Vagina (tissue), 2 donors: ENCODE results near the gene DLEC1. TPM values are rescaled to one million over a fixed set of nuclear protein-coding genes. Genes with fewer than 3 reads are reported as not detected.

Experiments
- DNase-seq, 2 donors: peaks; one replicate each; pipeline ENCODE4 v3.0.0-alpha.2; 2017; ENCODE audit errors: extremely low spot score in 2 of 2
- H3K27ac ChIP-seq: fragments of 200-600 bp; sonication (generic); one replicate; pipeline ENCODE4 v1.5.1; 2019
- H3K27me3 ChIP-seq: fragments of 200-600 bp; sonication (generic); one replicate; pipeline ENCODE4 v1.5.1; 2019
- H3K36me3 ChIP-seq, 2 donors: fragments of 200-600 bp; sonication (generic); one replicate each; pipeline ENCODE4 v1.5.1; 2017 to 2019
- H3K4me1 ChIP-seq: fragments of 200-600 bp; sonication (generic); one replicate; pipeline ENCODE4 v1.5.1; 2019
- H3K4me3 ChIP-seq, 2 donors: fragments of 200-600 bp; sonication (generic); 1 replicate in 1 of 2; 2 replicates in 1 of 2; pipeline ENCODE4 v1.5.1; 2016 to 2019
- H3K9me3 ChIP-seq: fragments of 200-600 bp; sonication (generic); one replicate; pipeline ENCODE4 v1.5.1; 2019
- POLR2A ChIP-seq, 2 donors: fragments of 450-650 bp; IDR thresholded peaks; one replicate each; pipeline ENCODE4 v1.6.1; 2017; ENCODE audit warnings: antibody characterized with exemption in 2 of 2, mild to moderate bottlenecking in 2 of 2, moderate library complexity in 2 of 2
- POLR2AphosphoS5 ChIP-seq, 2 donors: sonication (generic); formaldehyde crosslinking; IDR thresholded peaks; one replicate each; pipeline ENCODE4 v1.9.0; 2017; ENCODE audit warnings: antibody characterized with exemption in 2 of 2, mild to moderate bottlenecking in 2 of 2, low read depth in 1 of 2; ENCODE audit not compliant: insufficient read depth in 1 of 2
- intact Hi-C: fragments of 100-400 bp; cut with DNase I; formaldehyde crosslinking; loops from one replicate; pipeline ENCODE4 v1.15.1; 2023
- total RNA-seq: library from RNA; depleted of rRNA; stranded (reverse); fragments of >200 nt; gene quantifications from one replicate; pipeline ENCODE4 v1.2.3, GENCODE V29; 2016
- TF ChIP-seq, protein P1 (sequence below), 3 experiments: fragments of 450-650 bp in 2 of 3; fragments of 200-600 bp in 1 of 3; sonication (generic) in 1 of 3; IDR thresholded peaks; one replicate each; pipeline ENCODE4 v1.5.1; 2017 to 2019; ENCODE audit warnings: antibody characterized with exemption in 3 of 3, mild to moderate bottlenecking in 2 of 3, moderate library complexity in 2 of 3

DLEC1 gene
- total RNA-seq, 1 donor from 2014 or later = 0.25 TPM

DNA sequence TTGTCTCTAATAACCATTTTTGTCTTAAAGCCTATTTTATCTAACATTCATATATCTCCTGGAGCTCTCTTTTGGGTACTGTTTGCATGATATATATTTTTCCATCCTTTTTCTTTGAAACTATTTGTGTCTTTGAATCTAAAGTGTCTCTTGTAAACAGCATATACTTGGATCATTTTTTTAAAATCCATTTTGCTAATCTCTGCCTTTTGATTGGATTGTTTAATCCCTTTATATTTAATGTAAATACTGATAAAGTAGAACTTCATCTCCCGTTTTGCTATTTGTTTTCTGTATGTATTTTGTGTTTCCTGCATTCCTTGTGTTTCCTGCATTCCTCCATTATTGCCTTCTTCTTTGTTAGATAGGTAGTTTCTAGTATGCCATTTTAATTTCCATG is 66.5 kb downstream of the DLEC1 start:
- no peak overlapping the region for H3K27ac ChIP-seq
- intact Hi-C loops = no loop called here
- H3K36me3 ChIP-seq = no peaks in the 10 kb centered on the region
- no peaks in the 10 kb centered on the region for H3K4me1 ChIP-seq
- no peak for DNase-seq
- H3K27me3 ChIP-seq = no peaks in the 10 kb centered on the region
- H3K4me3 ChIP-seq = no peak overlapping the region
- no peaks in the 10 kb centered on the region for H3K9me3 ChIP-seq
- no peak for TF ChIP-seq POLR2AphosphoS5 (IDR thresholded peaks at IDR 0.05; ENCODE audit: insufficient read depth in 1 of 2, low read depth in 1 of 2)
- no peak for TF ChIP-seq POLR2A (IDR thresholded peaks at IDR 0.05)
- TF ChIP-seq, protein P1, sequence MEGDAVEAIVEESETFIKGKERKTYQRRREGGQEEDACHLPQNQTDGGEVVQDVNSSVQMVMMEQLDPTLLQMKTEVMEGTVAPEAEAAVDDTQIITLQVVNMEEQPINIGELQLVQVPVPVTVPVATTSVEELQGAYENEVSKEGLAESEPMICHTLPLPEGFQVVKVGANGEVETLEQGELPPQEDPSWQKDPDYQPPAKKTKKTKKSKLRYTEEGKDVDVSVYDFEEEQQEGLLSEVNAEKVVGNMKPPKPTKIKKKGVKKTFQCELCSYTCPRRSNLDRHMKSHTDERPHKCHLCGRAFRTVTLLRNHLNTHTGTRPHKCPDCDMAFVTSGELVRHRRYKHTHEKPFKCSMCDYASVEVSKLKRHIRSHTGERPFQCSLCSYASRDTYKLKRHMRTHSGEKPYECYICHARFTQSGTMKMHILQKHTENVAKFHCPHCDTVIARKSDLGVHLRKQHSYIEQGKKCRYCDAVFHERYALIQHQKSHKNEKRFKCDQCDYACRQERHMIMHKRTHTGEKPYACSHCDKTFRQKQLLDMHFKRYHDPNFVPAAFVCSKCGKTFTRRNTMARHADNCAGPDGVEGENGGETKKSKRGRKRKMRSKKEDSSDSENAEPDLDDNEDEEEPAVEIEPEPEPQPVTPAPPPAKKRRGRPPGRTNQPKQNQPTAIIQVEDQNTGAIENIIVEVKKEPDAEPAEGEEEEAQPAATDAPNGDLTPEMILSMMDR (IDR thresholded peaks at IDR 0.05) = no peak

DNA sequence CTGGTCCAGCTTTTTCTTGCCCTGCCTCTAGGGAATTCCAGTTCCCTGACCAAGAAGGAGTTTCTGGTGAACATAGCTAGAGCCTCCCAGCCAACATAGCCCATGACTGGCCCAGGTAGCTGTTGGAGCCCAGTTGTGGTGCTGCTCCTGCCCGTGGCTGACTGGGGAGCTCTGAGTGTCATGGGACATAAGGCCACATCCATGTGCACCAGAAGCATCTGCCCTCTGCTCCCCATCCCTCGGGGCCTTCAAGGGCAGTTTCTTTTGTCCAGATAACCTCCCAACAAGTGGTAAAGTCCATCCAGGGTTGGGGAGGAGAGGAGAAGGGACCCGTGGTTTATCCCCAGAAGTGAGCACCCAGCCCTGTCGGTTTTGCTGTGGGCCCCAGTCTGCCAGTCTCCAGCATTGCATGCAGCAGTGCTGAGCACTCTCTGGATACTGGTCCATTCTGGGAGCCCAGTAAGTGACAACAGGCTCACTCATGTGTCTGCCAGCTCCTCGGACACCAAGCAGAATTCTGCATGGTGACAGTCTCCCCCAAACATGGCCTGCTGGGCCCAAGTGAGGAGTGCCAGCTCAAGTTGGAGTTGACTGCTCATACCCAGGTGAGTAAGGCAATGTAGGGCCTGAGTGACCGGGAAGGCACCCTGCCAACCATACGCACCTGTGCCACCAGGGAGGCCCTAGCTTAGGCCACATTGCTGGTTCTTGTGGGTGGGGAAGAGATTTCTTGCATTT is 69.1 kb downstream of the DLEC1 start:
- Histone ChIP-seq H3K4me1 (no peaks in the 10 kb centered on the region), H3K4me3 (no peak overlapping the region), H3K27ac (no peak overlapping the region), H3K36me3 (no peaks in the 10 kb centered on the region), H3K9me3 (no peaks in the 10 kb centered on the region), H3K27me3 (no peaks in the 10 kb centered on the region)
- TF ChIP-seq, protein P1 (IDR thresholded peaks at IDR 0.05) = no peak
- TF ChIP-seq POLR2AphosphoS5 (IDR thresholded peaks at IDR 0.05; ENCODE audit: insufficient read depth in 1 of 2, low read depth in 1 of 2) = no peak
- no peak for TF ChIP-seq POLR2A (IDR thresholded peaks at IDR 0.05)
- intact Hi-C loops = no loop called here
- no peak for DNase-seq

DNA sequence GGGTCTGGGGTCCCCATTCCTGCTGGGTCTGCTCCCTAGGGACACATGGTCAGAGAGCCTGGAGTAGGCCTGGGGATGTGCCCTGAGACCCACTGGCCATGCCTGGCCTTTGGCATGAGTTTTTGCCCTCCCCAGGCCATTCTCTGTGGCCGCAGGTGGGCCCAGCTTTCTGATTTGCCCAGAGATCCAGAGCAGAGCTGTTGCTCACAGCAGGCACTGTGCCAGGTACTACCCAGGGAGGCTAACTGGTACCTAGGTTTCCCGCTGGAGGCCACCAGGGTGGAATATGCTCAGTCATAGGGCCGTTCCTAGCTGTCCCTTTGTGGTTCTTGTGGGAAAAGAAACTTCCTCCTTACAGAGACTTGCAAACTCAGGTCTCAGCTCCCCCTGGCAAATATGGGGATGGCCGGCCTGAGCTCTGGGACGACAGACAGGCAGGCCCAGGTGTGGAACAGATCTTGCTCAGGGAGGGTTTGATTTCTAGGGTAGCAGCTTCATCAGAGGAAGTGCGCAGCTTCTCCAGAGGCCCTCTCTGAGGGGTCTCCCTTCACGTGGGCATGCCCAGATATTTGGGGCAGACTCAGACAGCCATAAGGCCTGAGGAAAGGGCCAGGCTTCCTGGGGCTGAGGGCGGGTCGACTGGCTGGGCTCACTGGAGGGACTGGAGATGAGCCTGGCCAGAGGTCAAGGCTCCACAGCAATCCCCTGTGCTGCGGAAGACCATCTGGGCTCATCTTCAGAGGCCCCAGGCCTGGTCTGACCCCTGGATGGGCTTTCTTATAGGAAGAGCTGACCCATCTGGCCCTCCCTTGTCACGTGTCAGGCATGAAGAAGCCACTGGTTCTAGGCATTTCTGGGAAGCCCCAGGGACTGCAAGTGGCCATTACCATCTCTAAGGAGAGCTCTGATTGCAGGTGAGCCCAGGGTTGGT is 69.9 kb downstream of the DLEC1 start:
- intact Hi-C loops = no loop called here

DNA sequence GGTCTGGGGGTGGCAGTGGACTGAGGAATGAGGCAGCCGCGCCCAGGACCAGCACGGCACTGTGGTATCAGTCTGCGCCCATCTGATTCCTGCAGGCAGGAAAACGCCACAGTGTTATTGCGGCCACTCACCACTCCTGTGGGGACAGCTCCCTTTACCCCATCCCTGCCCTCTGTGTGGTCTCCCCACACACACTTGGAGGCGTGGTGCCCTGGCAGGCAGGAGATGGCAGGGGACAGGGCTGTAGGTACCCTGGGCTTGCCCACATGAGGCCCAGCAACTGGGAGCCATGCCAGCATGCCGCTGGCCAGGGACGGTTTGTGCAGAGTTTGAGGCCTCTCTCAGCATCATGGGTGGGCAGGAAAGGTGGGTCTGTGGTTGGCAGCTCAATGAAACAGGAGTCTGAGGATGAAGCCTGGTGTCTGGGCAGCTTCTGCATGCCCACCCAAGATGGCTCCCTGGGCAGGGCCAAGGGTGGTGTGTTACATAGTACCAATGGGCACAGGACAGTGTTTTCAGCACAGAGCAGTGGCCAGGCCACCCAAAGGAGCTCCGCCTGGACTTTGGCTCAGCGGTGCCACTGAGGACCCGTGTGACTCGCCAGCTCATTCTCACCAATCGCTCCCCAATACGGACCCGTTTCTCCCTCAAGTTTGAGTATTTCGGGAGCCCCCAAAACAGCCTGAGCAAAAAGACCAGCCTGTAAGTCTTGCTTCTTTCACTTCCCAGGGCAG is 70.7 kb downstream of the DLEC1 start:
- TF ChIP-seq POLR2A (IDR thresholded peaks at IDR 0.05) = no peak
- TF ChIP-seq, protein P1 (IDR thresholded peaks at IDR 0.05) = no peak
- TF ChIP-seq POLR2AphosphoS5 (IDR thresholded peaks at IDR 0.05; ENCODE audit: insufficient read depth in 1 of 2, low read depth in 1 of 2) = no peak
- no peak for DNase-seq
- H3K27me3 ChIP-seq = no peaks in the 10 kb centered on the region
- no peak overlapping the region for H3K4me3 ChIP-seq
- H3K9me3 ChIP-seq = no peaks in the 10 kb centered on the region
- no peaks in the 10 kb centered on the region for H3K36me3 ChIP-seq
- no peak overlapping the region for H3K27ac ChIP-seq
- no peaks in the 10 kb centered on the region for H3K4me1 ChIP-seq
- intact Hi-C loops = no loop called here

More for the DNA sequence above, 69.9 kb downstream of the DLEC1 start:
- Histone ChIP-seq H3K9me3 (no peaks in the 10 kb centered on the region), H3K36me3 (no peaks in the 10 kb centered on the region), H3K27me3 (no peaks in the 10 kb centered on the region), H3K4me1 (no peaks in the 10 kb centered on the region), H3K27ac (no peak overlapping the region), H3K4me3 (no peak overlapping the region)
- no peak for DNase-seq
- no peak for TF ChIP-seq POLR2A (IDR thresholded peaks at IDR 0.05)
- TF ChIP-seq, protein P1 (IDR thresholded peaks at IDR 0.05) = no peak
- no peak for TF ChIP-seq POLR2AphosphoS5 (IDR thresholded peaks at IDR 0.05; ENCODE audit: insufficient read depth in 1 of 2, low read depth in 1 of 2)
